Measurements from ENCODE around the gene NFIL3.
"Not testable (repeated sequence)": the region's sequence is repeated elsewhere in the genome, so short reads cannot be mapped to it uniquely, and the experiment has no call there.

Gene NFIL3

GRCh38 chr9:91395553-91396471 lies 27.8 kb downstream of the NFIL3 start:
- H3K27ac ChIP-seq (ENCODE audit: low read depth, low read length): no peak overlapping the region
- no peaks in the 10 kb centered on the region for H3K9me3 ChIP-seq (ENCODE audit: control insufficient read depth in 1 of 2, low read length in 2 of 2)
- H3K36me3 ChIP-seq (ENCODE audit: control insufficient read depth in 1 of 2, insufficient read depth in 2 of 2, low read length in 2 of 2): no peaks in the 10 kb centered on the region
- H3K9ac ChIP-seq (ENCODE audit: low read depth in 1 of 2, low read length in 2 of 2): no peak overlapping the region
- H3K27me3 ChIP-seq (ENCODE audit: control insufficient read depth in 1 of 2, insufficient read depth in 2 of 2, low read length in 2 of 2): no peaks in the 10 kb centered on the region
- peaks cover 0 to 4% of the 10 kb centered on the region in 2 donors for H3K4me1 ChIP-seq (ENCODE audit: control insufficient read depth in 1 of 2, insufficient read depth in 2 of 2, low read length in 2 of 2)
- H3K4me3 ChIP-seq (ENCODE audit: low read depth in 1 of 2, low read length in 2 of 2): no peak overlapping the region

GRCh38 chr9:91395106-91395552 lies 28.5 kb downstream of the NFIL3 start:
- H3K4me1 ChIP-seq (ENCODE audit: control insufficient read depth in 1 of 2, insufficient read depth in 2 of 2, low read length in 2 of 2): peaks cover 0 to 4% of the 10 kb centered on the region in 2 donors
- no peaks in the 10 kb centered on the region for H3K27me3 ChIP-seq (ENCODE audit: control insufficient read depth in 1 of 2, insufficient read depth in 2 of 2, low read length in 2 of 2)
- H3K36me3 ChIP-seq (ENCODE audit: control insufficient read depth in 1 of 2, insufficient read depth in 2 of 2, low read length in 2 of 2): no peaks in the 10 kb centered on the region
- no peak overlapping the region for H3K9ac ChIP-seq (ENCODE audit: low read depth in 1 of 2, low read length in 2 of 2)
- H3K9me3 ChIP-seq (ENCODE audit: control insufficient read depth in 1 of 2, low read length in 2 of 2): no peaks in the 10 kb centered on the region
- H3K27ac ChIP-seq (ENCODE audit: low read depth, low read length): no peak overlapping the region
- no peak overlapping the region for H3K4me3 ChIP-seq (ENCODE audit: low read depth in 1 of 2, low read length in 2 of 2)

GRCh38 chr9:91393826-91394225 lies 29.8 kb downstream of the NFIL3 start:
- H3K27ac ChIP-seq (ENCODE audit: low read depth, low read length): no peak overlapping the region
- no peak overlapping the region for H3K9ac ChIP-seq (ENCODE audit: low read depth in 1 of 2, low read length in 2 of 2)
- no peak overlapping the region for H3K4me3 ChIP-seq (ENCODE audit: low read depth in 1 of 2, low read length in 2 of 2)
- no peaks in the 10 kb centered on the region for H3K27me3 ChIP-seq (ENCODE audit: control insufficient read depth in 1 of 2, insufficient read depth in 2 of 2, low read length in 2 of 2)
- peaks cover 0 to 4% of the 10 kb centered on the region in 2 donors for H3K4me1 ChIP-seq (ENCODE audit: control insufficient read depth in 1 of 2, insufficient read depth in 2 of 2, low read length in 2 of 2)
- H3K9me3 ChIP-seq (ENCODE audit: control insufficient read depth in 1 of 2, low read length in 2 of 2): no peaks in the 10 kb centered on the region
- H3K36me3 ChIP-seq (ENCODE audit: control insufficient read depth in 1 of 2, insufficient read depth in 2 of 2, low read length in 2 of 2): no peaks in the 10 kb centered on the region

GRCh38 chr9:91392435-91392834 lies 31.2 kb downstream of the NFIL3 start:
- Histone ChIP-seq H3K9me3 (ENCODE audit: control insufficient read depth in 1 of 2, low read length in 2 of 2) (no peaks in the 10 kb centered on the region), H3K4me1 (ENCODE audit: control insufficient read depth in 1 of 2, insufficient read depth in 2 of 2, low read length in 2 of 2) (peaks cover 0 to 4% of the 10 kb centered on the region in 2 donors), H3K27me3 (ENCODE audit: control insufficient read depth in 1 of 2, insufficient read depth in 2 of 2, low read length in 2 of 2) (no peaks in the 10 kb centered on the region), H3K36me3 (ENCODE audit: control insufficient read depth in 1 of 2, insufficient read depth in 2 of 2, low read length in 2 of 2) (no peaks in the 10 kb centered on the region), H3K27ac (ENCODE audit: low read depth, low read length) (no peak overlapping the region), H3K4me3 (ENCODE audit: low read depth in 1 of 2, low read length in 2 of 2) (no peak overlapping the region), H3K9ac (ENCODE audit: low read depth in 1 of 2, low read length in 2 of 2) (no peak overlapping the region)

- Histone ChIP-seq H3K4me3 (ENCODE audit: low read depth in 1 of 2, low read length in 2 of 2) (no peak overlapping the region), H3K4me1 (ENCODE audit: control insufficient read depth in 1 of 2, insufficient read depth in 2 of 2, low read length in 2 of 2) (peaks cover 0 to 4% of the 10 kb centered on the region in 2 donors), H3K27ac (ENCODE audit: low read depth, low read length) (no peak overlapping the region), H3K9me3 (ENCODE audit: control insufficient read depth in 1 of 2, low read length in 2 of 2) (no peaks in the 10 kb centered on the region), H3K36me3 (ENCODE audit: control insufficient read depth in 1 of 2, insufficient read depth in 2 of 2, low read length in 2 of 2) (no peaks in the 10 kb centered on the region), H3K27me3 (ENCODE audit: control insufficient read depth in 1 of 2, insufficient read depth in 2 of 2, low read length in 2 of 2) (no peaks in the 10 kb centered on the region), H3K9ac (ENCODE audit: low read depth in 1 of 2, low read length in 2 of 2) (no peak overlapping the region)
Measured at GRCh38 chr9:91391818-91392217, 31.8 kb downstream of the NFIL3 start.

GRCh38 chr9:91391412-91391811 lies 32.2 kb downstream of the NFIL3 start:
- Histone ChIP-seq H3K4me1 (ENCODE audit: control insufficient read depth in 1 of 2, insufficient read depth in 2 of 2, low read length in 2 of 2) (peaks cover 0 to 4% of the 10 kb centered on the region in 2 donors), H3K9ac (ENCODE audit: low read depth in 1 of 2, low read length in 2 of 2) (no peak overlapping the region), H3K9me3 (ENCODE audit: control insufficient read depth in 1 of 2, low read length in 2 of 2) (no peaks in the 10 kb centered on the region), H3K36me3 (ENCODE audit: control insufficient read depth in 1 of 2, insufficient read depth in 2 of 2, low read length in 2 of 2) (no peaks in the 10 kb centered on the region), H3K27ac (ENCODE audit: low read depth, low read length) (no peak overlapping the region), H3K27me3 (ENCODE audit: control insufficient read depth in 1 of 2, insufficient read depth in 2 of 2, low read length in 2 of 2) (no peaks in the 10 kb centered on the region), H3K4me3 (ENCODE audit: low read depth in 1 of 2, low read length in 2 of 2) (no peak overlapping the region)

- not testable (repeated sequence) for H3K4me1 ChIP-seq (ENCODE audit: control insufficient read depth in 1 of 2, insufficient read depth in 2 of 2, low read length in 2 of 2); H3K27ac ChIP-seq (ENCODE audit: low read depth, low read length); H3K36me3 ChIP-seq (ENCODE audit: control insufficient read depth in 1 of 2, insufficient read depth in 2 of 2, low read length in 2 of 2); H3K27me3 ChIP-seq (ENCODE audit: control insufficient read depth in 1 of 2, insufficient read depth in 2 of 2, low read length in 2 of 2); H3K4me3 ChIP-seq (ENCODE audit: low read depth in 1 of 2, low read length in 2 of 2); H3K9ac ChIP-seq (ENCODE audit: low read depth in 1 of 2, low read length in 2 of 2); H3K9me3 ChIP-seq (ENCODE audit: control insufficient read depth in 1 of 2, low read length in 2 of 2)
Measured at GRCh38 chr9:91389686-91390085, 33.9 kb downstream of the NFIL3 start.

GRCh38 chr9:91386765-91387164 lies 36.9 kb downstream of the NFIL3 start:
- H3K4me3 ChIP-seq (ENCODE audit: low read depth in 1 of 2, low read length in 2 of 2): no peak overlapping the region
- no peak overlapping the region for H3K27ac ChIP-seq (ENCODE audit: low read depth, low read length)
- H3K9ac ChIP-seq (ENCODE audit: low read depth in 1 of 2, low read length in 2 of 2): no peak overlapping the region
- no peaks in the 10 kb centered on the region for H3K27me3 ChIP-seq (ENCODE audit: control insufficient read depth in 1 of 2, insufficient read depth in 2 of 2, low read length in 2 of 2)
- H3K36me3 ChIP-seq (ENCODE audit: control insufficient read depth in 1 of 2, insufficient read depth in 2 of 2, low read length in 2 of 2): no peaks in the 10 kb centered on the region
- H3K4me1 ChIP-seq (ENCODE audit: control insufficient read depth in 1 of 2, insufficient read depth in 2 of 2, low read length in 2 of 2): no peaks in the 10 kb centered on the region
- H3K9me3 ChIP-seq (ENCODE audit: control insufficient read depth in 1 of 2, low read length in 2 of 2): no peaks in the 10 kb centered on the region

- no peaks in the 10 kb centered on the region for H3K9me3 ChIP-seq (ENCODE audit: control insufficient read depth in 1 of 2, low read length in 2 of 2)
- H3K4me1 ChIP-seq (ENCODE audit: control insufficient read depth in 1 of 2, insufficient read depth in 2 of 2, low read length in 2 of 2): no peaks in the 10 kb centered on the region
- H3K4me3 ChIP-seq (ENCODE audit: low read depth in 1 of 2, low read length in 2 of 2): no peak overlapping the region
- no peak overlapping the region for H3K9ac ChIP-seq (ENCODE audit: low read depth in 1 of 2, low read length in 2 of 2)
- H3K27me3 ChIP-seq (ENCODE audit: control insufficient read depth in 1 of 2, insufficient read depth in 2 of 2, low read length in 2 of 2): no peaks in the 10 kb centered on the region
- no peak overlapping the region for H3K27ac ChIP-seq (ENCODE audit: low read depth, low read length)
- no peaks in the 10 kb centered on the region for H3K36me3 ChIP-seq (ENCODE audit: control insufficient read depth in 1 of 2, insufficient read depth in 2 of 2, low read length in 2 of 2)
Measured at GRCh38 chr9:91384954-91385353, 38.7 kb downstream of the NFIL3 start.

- no peaks in the 10 kb centered on the region for H3K4me1 ChIP-seq (ENCODE audit: control insufficient read depth in 1 of 2, insufficient read depth in 2 of 2, low read length in 2 of 2)
- H3K9ac ChIP-seq (ENCODE audit: low read depth in 1 of 2, low read length in 2 of 2): no peak overlapping the region
- H3K9me3 ChIP-seq (ENCODE audit: control insufficient read depth in 1 of 2, low read length in 2 of 2): no peaks in the 10 kb centered on the region
- H3K27ac ChIP-seq (ENCODE audit: low read depth, low read length): no peak overlapping the region
- H3K36me3 ChIP-seq (ENCODE audit: control insufficient read depth in 1 of 2, insufficient read depth in 2 of 2, low read length in 2 of 2): no peaks in the 10 kb centered on the region
- H3K27me3 ChIP-seq (ENCODE audit: control insufficient read depth in 1 of 2, insufficient read depth in 2 of 2, low read length in 2 of 2): no peaks in the 10 kb centered on the region
- no peak overlapping the region for H3K4me3 ChIP-seq (ENCODE audit: low read depth in 1 of 2, low read length in 2 of 2)
Measured at GRCh38 chr9:91383577-91383976, 40.1 kb downstream of the NFIL3 start.

Data from duodenal mucosa (tissue), 2 donors.